HG03565 (cell line): ENCODE results near the gene UGDH.
"Not testable (repeated sequence)": the region's sequence is repeated elsewhere in the genome, so short reads cannot be mapped to it uniquely, and the experiment has no call there.

Experiments
- ATAC-seq: cut with Tn5 transposase; IDR thresholded peaks from one replicate; pipeline ENCODE4 v1.9.1; 2021; ENCODE audit warnings: mild to moderate bottlenecking, moderate library complexity; ENCODE audit not compliant: unreplicated experiment

UGDH gene

GRCh38 chr4:39527296-39528060, at the start of gene UGDH:
UGDH (minus strand) TSS chr4:39527439; CDS start chr4:39521512, 5,927 bp downstream.
- peak; percentile 92 for ATAC-seq

- no peak for ATAC-seq
Measured at GRCh38 chr4:39574946-39575345, 47.7 kb upstream of the UGDH start.

- ATAC-seq: no peak
Measured at GRCh38 chr4:39571504-39571903, 44.3 kb upstream of the UGDH start.

GRCh38 chr4:39571054-39571453, 43.8 kb upstream of the UGDH start:
- no peak for ATAC-seq

GRCh38 chr4:39569209-39569608, 42.0 kb upstream of the UGDH start:
- ATAC-seq: no peak

GRCh38 chr4:39568805-39569204, 41.6 kb upstream of the UGDH start:
- no peak for ATAC-seq

GRCh38 chr4:39565878-39566600, 38.8 kb upstream of the UGDH start:
- no peak for ATAC-seq

GRCh38 chr4:39563346-39563847, 36.2 kb upstream of the UGDH start:
- no peak for ATAC-seq

GRCh38 chr4:39562792-39563191, 35.6 kb upstream of the UGDH start:
- ATAC-seq: no peak

- ATAC-seq: no peak
Measured at GRCh38 chr4:39559626-39560025, 32.4 kb upstream of the UGDH start.

- no peak for ATAC-seq
Measured at GRCh38 chr4:39555472-39555871, 28.2 kb upstream of the UGDH start.

- no peak for ATAC-seq
Measured at GRCh38 chr4:39548425-39549067, 21.3 kb upstream of the UGDH start.

- no peak for ATAC-seq
Measured at GRCh38 chr4:39544580-39545315, 17.5 kb upstream of the UGDH start.

GRCh38 chr4:39544080-39544479, 16.8 kb upstream of the UGDH start:
- ATAC-seq: not testable (repeated sequence)

GRCh38 chr4:39543034-39543433, 15.8 kb upstream of the UGDH start:
- ATAC-seq: no peak

- no peak for ATAC-seq
Measured at GRCh38 chr4:39542611-39543012, 15.4 kb upstream of the UGDH start.

GRCh38 chr4:39541987-39542610, 14.9 kb upstream of the UGDH start:
- no peak for ATAC-seq

- no peak for ATAC-seq
Measured at GRCh38 chr4:39539089-39539611, 11.9 kb upstream of the UGDH start.

- no peak for ATAC-seq
Measured at GRCh38 chr4:39533541-39533940, 6.3 kb upstream of the UGDH start.

- ATAC-seq: not testable (repeated sequence)
Measured at GRCh38 chr4:39532237-39532636, 5.0 kb upstream of the UGDH start.
